SK-N-SH (cell line): ENCODE data around the gene DYRK2. TPM values are rescaled to one million over a fixed set of nuclear protein-coding genes. Genes with fewer than 3 reads are reported as not detected.
A peak's percentile ranks its signal among the peaks of the same experiment; 100 is the strongest.

Source experiments
- CTCF ChIA-PET: fragments of 300-600, 350-600 bp; formaldehyde crosslinking; extraction: SDS; loops from one replicate; lab custom pipeline; 2021; lab: Yijun Ruan, JAX
- POLR2A ChIA-PET: fragments of 350-600 bp; sonication (Branson Sonifier 250); formaldehyde crosslinking; extraction: SDS; loops from one replicate; lab custom pipeline; 2020; ENCODE audit warnings: antibody characterized with exemption, inconsistent platforms; lab: Yijun Ruan, JAX
- DNase-seq: peaks from one replicate; pipeline ENCODE4 v3.0.0; 2012
- H2AFZ ChIP-seq: fragments of 200-600 bp; sonication (generic); 2 replicates; pipeline ENCODE4 v1.8.1; 2016; ENCODE audit warnings: antibody characterized with exemption, mild to moderate bottlenecking, low read depth
- H3F3A ChIP-seq: fragments of 200-600 bp; sonication (generic); replicated peaks from 2 replicates; pipeline ENCODE3; 2016; ENCODE audit warnings: antibody characterized with exemption, mild to moderate bottlenecking; ENCODE audit not compliant: insufficient read depth
- H3K27ac ChIP-seq, 2 experiments: fragments of 200-500 bp in 1 of 2; fragments of 200-600 bp in 1 of 2; sonication (Bioruptor generic) in 1 of 2; sonication (generic), shearing (Covaris generic) in 1 of 2; 2 replicates each; pipeline versions ENCODE4 v1.5.1 to v1.6.1; 2014 to 2016; ENCODE audit warnings: low read depth in 2 of 2, inconsistent platforms in 1 of 2, low read length in 1 of 2, mild to moderate bottlenecking in 1 of 2, mixed read lengths in 1 of 2
- H3K27me3 ChIP-seq: fragments of 200-600 bp; sonication (generic), shearing (Covaris generic); 2 replicates; pipeline ENCODE4 v1.6.1; 2016; ENCODE audit warnings: mixed run types; ENCODE audit not compliant: insufficient read depth
- H3K36me3 ChIP-seq, 2 experiments: fragments of 200-500 bp in 1 of 2; fragments of 200-600 bp in 1 of 2; sonication (Bioruptor generic) in 1 of 2; sonication (generic) in 1 of 2; replicated peaks in 1 of 2; 2 replicates each; pipeline versions ENCODE3 to v1.5.1; 2014 to 2016; ENCODE audit warnings: low read length in 1 of 2, mild to moderate bottlenecking in 1 of 2; ENCODE audit not compliant: insufficient read depth in 2 of 2, control insufficient read depth in 1 of 2
- H3K4me1 ChIP-seq, 2 experiments: fragments of 200-500 bp in 1 of 2; fragments of 200-600 bp in 1 of 2; sonication (Bioruptor generic) in 1 of 2; sonication (generic), shearing (Covaris generic) in 1 of 2; 2 replicates each; pipeline versions ENCODE4 v1.5.1 to v1.6.1; 2014 to 2016; ENCODE audit warnings: low read depth in 1 of 2, low read length in 1 of 2, mixed run types in 1 of 2; ENCODE audit not compliant: insufficient read depth in 2 of 2, control insufficient read depth in 1 of 2
- H3K4me2 ChIP-seq: fragments of 200-600 bp; sonication (generic), shearing (Covaris generic); 2 replicates; pipeline ENCODE4 v1.6.1; 2017; ENCODE audit warnings: mixed run types
- H3K4me3 ChIP-seq, 2 experiments: fragments of 200-500 bp in 1 of 2; fragments of 200-600 bp in 1 of 2; sonication (Bioruptor generic) in 1 of 2; sonication (generic), shearing (Covaris generic) in 1 of 2; 2 replicates each; pipeline versions ENCODE4 v1.5.1 to v1.8.1; 2014 to 2016; ENCODE audit warnings: low read depth in 2 of 2, inconsistent platforms in 1 of 2, low read length in 1 of 2, mild to moderate bottlenecking in 1 of 2, mixed read lengths in 1 of 2, moderate library complexity in 1 of 2
- H3K79me2 ChIP-seq: fragments of 200-600 bp; sonication (generic); 2 replicates; pipeline ENCODE4 v1.8.1; 2017; ENCODE audit warnings: mild to moderate bottlenecking; ENCODE audit not compliant: insufficient read depth
- H3K9ac ChIP-seq: fragments of 200-600 bp; sonication (generic); 2 replicates; pipeline ENCODE4 v1.6.1; 2017; ENCODE audit warnings: mixed run types
- H3K9me2 ChIP-seq: fragments of 200-600 bp; sonication (generic); 2 replicates; pipeline ENCODE4 v1.6.1; 2017; ENCODE audit warnings: mixed run types
- H3K9me3 ChIP-seq: fragments of 200-600 bp; sonication (generic); 2 replicates; pipeline ENCODE4 v1.6.1; 2017; ENCODE audit warnings: mixed run types, mild to moderate bottlenecking, moderate library complexity
- H4K20me1 ChIP-seq: fragments of 200-600 bp; sonication (generic); 2 replicates; pipeline ENCODE4 v1.6.1; 2017; ENCODE audit warnings: mild to moderate bottlenecking, mixed run types; ENCODE audit not compliant: insufficient read depth
- CTCF ChIP-seq: fragments of 200-600 bp; sonication (generic); IDR thresholded peaks from 2 replicates; pipeline ENCODE4 v1.6.1; 2017; ENCODE audit warnings: antibody characterized with exemption, mild to moderate bottlenecking, moderate library complexity
- ELF1 ChIP-seq: IDR thresholded peaks from 2 replicates; pipeline ENCODE4 v1.4.0; 2012
- EP300 ChIP-seq, 2 experiments: IDR thresholded peaks; 2 replicates each; pipeline versions ENCODE4 v1.4.0 to v1.6.1; 2012; ENCODE audit warnings: borderline replicate concordance in 1 of 2, low read depth in 1 of 2, low read length in 1 of 2
- FOSL2 ChIP-seq: IDR thresholded peaks from 2 replicates; pipeline ENCODE4 v1.4.0; 2012; ENCODE audit warnings: low read depth, mild to moderate bottlenecking, moderate library complexity, borderline replicate concordance
- FOXM1 ChIP-seq: IDR thresholded peaks from 2 replicates; pipeline ENCODE4 v1.4.0; 2012; ENCODE audit warnings: low read depth, mild to moderate bottlenecking
- GABPA ChIP-seq: IDR thresholded peaks from 2 replicates; pipeline ENCODE4 v1.4.0; 2012; ENCODE audit warnings: low read depth, mild to moderate bottlenecking
- GATA2 ChIP-seq: sonication (generic); formaldehyde crosslinking; IDR thresholded peaks from 2 replicates; pipeline ENCODE4 v1.5.0; 2020; ENCODE audit warnings: mild to moderate bottlenecking, missing genetic modification reagents
- IRF3 ChIP-seq: fragments of 150-350 bp; IDR thresholded peaks from 2 replicates; pipeline ENCODE4 v1.6.1; 2016; ENCODE audit warnings: mild to moderate bottlenecking, low read depth, low read length
- JUND ChIP-seq: IDR thresholded peaks from 2 replicates; pipeline ENCODE4 v1.4.0; 2012
- MAX ChIP-seq: IDR thresholded peaks from 2 replicates; pipeline ENCODE4 v1.4.0; 2012; ENCODE audit warnings: low read depth
- MEF2A ChIP-seq: IDR thresholded peaks from 2 replicates; pipeline ENCODE4 v1.4.0; 2012; ENCODE audit warnings: low read depth, borderline replicate concordance
- MXI1 ChIP-seq: IDR thresholded peaks from 2 replicates; pipeline ENCODE4 v1.6.1; 2012; ENCODE audit warnings: mild to moderate bottlenecking, low read depth, low read length, improper control_type of control experiment
- NFIC ChIP-seq: IDR thresholded peaks from 2 replicates; pipeline ENCODE4 v1.4.0; 2012; ENCODE audit warnings: borderline replicate concordance
- NRF1 ChIP-seq: IDR thresholded peaks from 2 replicates; pipeline ENCODE4 v1.6.1; 2012; ENCODE audit warnings: low read depth, mild to moderate bottlenecking, low read length
- POLR2AphosphoS5 ChIP-seq: IDR thresholded peaks from 2 replicates; pipeline ENCODE4 v1.6.1; 2012; ENCODE audit warnings: low read depth, low read length
- RAD21 ChIP-seq: IDR thresholded peaks from 2 replicates; pipeline ENCODE4 v1.6.1; 2012; ENCODE audit warnings: mild to moderate bottlenecking, low read length
- RCOR1 ChIP-seq: fragments of 150-350 bp; IDR thresholded peaks from 2 replicates; pipeline ENCODE4 v1.6.1; 2017; ENCODE audit warnings: antibody characterized with exemption, low read length
- REST ChIP-seq: IDR thresholded peaks from 2 replicates; pipeline ENCODE4 v1.6.1; 2012; ENCODE audit warnings: mild to moderate bottlenecking, low read depth, low read length, moderate library complexity
- RFX5 ChIP-seq: IDR thresholded peaks from 2 replicates; pipeline ENCODE4 v1.6.1; 2012; ENCODE audit warnings: mild to moderate bottlenecking, improper control_type of control experiment, low read length
- RXRA ChIP-seq: IDR thresholded peaks from 2 replicates; pipeline ENCODE4 v1.4.0; 2012; ENCODE audit warnings: low read depth, mild to moderate bottlenecking, borderline replicate concordance
- TAF1 ChIP-seq: IDR thresholded peaks from 2 replicates; pipeline ENCODE4 v1.6.1; 2012; ENCODE audit warnings: low read depth, mild to moderate bottlenecking, low read length, moderate library complexity, borderline replicate concordance
- TEAD4 ChIP-seq: IDR thresholded peaks from 2 replicates; pipeline ENCODE4 v1.4.0; 2012; ENCODE audit warnings: mild to moderate bottlenecking, borderline replicate concordance; ENCODE audit not compliant: insufficient read depth
- YY1 ChIP-seq: IDR thresholded peaks from 2 replicates; pipeline ENCODE4 v1.4.0; 2012; ENCODE audit warnings: low read depth, mild to moderate bottlenecking
- ZBTB33 ChIP-seq: IDR thresholded peaks from 2 replicates; pipeline ENCODE4 v1.4.0; 2012; ENCODE audit warnings: low read depth, borderline replicate concordance
- WGBS: methylation state at CpG from one replicate; pipeline ENCODE4 v1.1.6; 2017; ENCODE audit warnings: low lambda C conversion rate; 5-methylcytosine and 5-hydroxymethylcytosine counted together
- polyA plus RNA-seq, 3 experiments: library from polyadenylated mRNA; depleted of rRNA; stranded (reverse); fragments of >200 nt; gene quantifications; 2 replicates each; pipeline ENCODE4 v1.2.3, GENCODE V29; 2012

The DYRK2 gene
- polyA plus RNA-seq (2012; rRNA removed): 48.8 and 54.2 TPM in 2 replicates
- polyA plus RNA-seq (2012; cell fraction: cytosol; rRNA removed): 35.3 and 45.5 TPM in 2 replicates
- polyA plus RNA-seq (2012; cell fraction: nucleus; rRNA removed): 55.0 and 64.4 TPM in 2 replicates

- H3K9me3 ChIP-seq: no peaks in the 10 kb centered on the region
- peak within 1 kb of the TSS; percentile 98 for H3K9ac ChIP-seq
- CTCF ChIA-PET: interaction anchor here (0.7 to 2.3 kb wide), 15 partner anchors 11 to 303 kb away, joined by 3 to 12 read pairs (median 3); no protein-coding TSS in a partner anchor
- H3K4me2 ChIP-seq: peak within 1 kb of the TSS; percentile 98
- peak; percentile 94 for DNase-seq
- H3F3A ChIP-seq: no peaks in the 10 kb centered on the region
- H3K36me3 ChIP-seq: peaks cover 9 to 36% of the 10 kb centered on the region in 2 experiments
- H4K20me1 ChIP-seq: peaks cover 29% of the 10 kb centered on the region
- 0% methylated on average over 8 of the region's 109 CpGs for WGBS
- no peaks in the 10 kb centered on the region for H3K27me3 ChIP-seq
- H2AFZ ChIP-seq: peak within 1 kb of the TSS; percentile 83
- H3K27ac ChIP-seq: peak within 1 kb of the TSS; percentile 93 to 98
- no peaks in the 10 kb centered on the region for H3K9me2 ChIP-seq
- H3K4me3 ChIP-seq: peak within 1 kb of the TSS; percentile 92 to 96
- H3K79me2 ChIP-seq: peaks cover 50% of the 10 kb centered on the region
- POLR2A ChIA-PET: interaction anchor here (1.0 to 1.6 kb wide), 5 partner anchors 9 to 380 kb away, joined by 3 to 4 read pairs (median 3); partner anchors contain the start of gene CAND1
- peaks cover 20 to 24% of the 10 kb centered on the region in 2 experiments for H3K4me1 ChIP-seq
- TF ChIP-seq EP300 (IDR thresholded peaks at IDR 0.05; ENCODE audit: borderline replicate concordance in 1 of 2, low read depth in 1 of 2, low read length in 1 of 2) (no peak), POLR2AphosphoS5 (peak; percentile 73), RXRA (no peak), NRF1 (peak; percentile 43), MEF2A (no peak), YY1 (no peak), JUND (no peak), FOSL2 (no peak), IRF3 (no peak), RCOR1 (no peak), GATA2 (no peak), MXI1 (no peak), RFX5 (no peak), TEAD4 (no peak), GABPA (no peak), TAF1 (peak; percentile 88), ZBTB33 (no peak), REST (peak; percentile 61; the same call in 1 of the 2 replicates), MAX (no peak), ELF1 (no peak), FOXM1 (no peak), CTCF (no peak), RAD21 (no peak), NFIC (no peak)
Observed at GRCh38 chr12:67648521-67649260, at the start of gene DYRK2. TSS of gene DYRK2 (plus strand) at chr12:67648745. CDS start at chr12:67649134, 389 bp downstream.
